Esophagus (tissue), 2 donors: ENCODE measurements around the gene SUGCT. TPM values are rescaled to one million over a fixed set of nuclear protein-coding genes. Genes with fewer than 3 reads are reported as not detected.

Source experiments
- H3K27ac ChIP-seq, 2 donors: one replicate each; pipeline ENCODE4 v1.5.1; 2013; ENCODE audit warnings: low read depth in 2 of 2, mild to moderate bottlenecking in 2 of 2, inconsistent platforms in 1 of 2, low read length in 1 of 2, moderate library complexity in 1 of 2
- H3K27me3 ChIP-seq, 2 donors: one replicate each; pipeline ENCODE4 v1.6.1; 2013; ENCODE audit warnings: low read length in 2 of 2, control low read depth in 1 of 2, mild to moderate bottlenecking in 1 of 2; ENCODE audit not compliant: insufficient read depth in 2 of 2, control insufficient read depth in 1 of 2
- H3K36me3 ChIP-seq, 2 donors: one replicate each; pipeline ENCODE4 v1.6.1; 2013; ENCODE audit warnings: low read length in 1 of 2; ENCODE audit not compliant: control insufficient read depth in 2 of 2, insufficient read depth in 2 of 2
- H3K4me1 ChIP-seq, 2 donors: one replicate each; pipeline ENCODE4 v1.6.1; 2013; ENCODE audit warnings: low read length in 1 of 2; ENCODE audit not compliant: control insufficient read depth in 2 of 2, insufficient read depth in 2 of 2
- H3K4me3 ChIP-seq, 2 donors: one replicate each; pipeline ENCODE4 v1.5.1; 2013; ENCODE audit warnings: low read length in 2 of 2, mild to moderate bottlenecking in 2 of 2, low read depth in 1 of 2, moderate library complexity in 1 of 2
- H3K9me3 ChIP-seq, 2 donors: one replicate each; pipeline ENCODE4 v1.6.1; 2013; ENCODE audit warnings: mild to moderate bottlenecking in 2 of 2, low read depth in 1 of 2, low read length in 1 of 2, moderate library complexity in 1 of 2; ENCODE audit not compliant: control insufficient read depth in 2 of 2, insufficient read depth in 1 of 2
- WGBS, 2 donors: extraction: QIAGEN DNeasy Blood & Tissue Kit; methylation state at CpG; one replicate each; pipeline ENCODE4 v1.1.7; 2013; 5-methylcytosine and 5-hydroxymethylcytosine counted together
- polyA plus RNA-seq, 2 donors: library from polyadenylated mRNA; stranded (reverse); fragments of 200-250 nt; gene quantifications; one replicate each; pipeline ENCODE4 v1.2.3, GENCODE V29; 2013
- donor health status: healthy with polysubstance abuse.
- donor health status: Bipolar disorder and iron deficiency.

The SUGCT gene
- polyA plus RNA-seq, 2 donors, result 1.7 to 2.3 TPM

- Histone ChIP-seq H3K36me3 (no peaks in the 10 kb centered on the region), H3K4me1 (peaks cover 0 to 4% of the 10 kb centered on the region in 2 donors), H3K9me3 (no peaks in the 10 kb centered on the region), H3K4me3 (no peak overlapping the region), H3K27me3 (no peaks in the 10 kb centered on the region), H3K27ac (no peak overlapping the region)
- 86 to 94% methylated on average over 3 of the region's 3 CpGs for WGBS, 2 donors
Measured at GRCh38 chr7:40848541-40849221, 713.9 kb downstream of the SUGCT start.

- no peaks in the 10 kb centered on the region for H3K4me1 ChIP-seq
- no peaks in the 10 kb centered on the region for H3K27me3 ChIP-seq
- no peak overlapping the region for H3K4me3 ChIP-seq
- 79 to 84% methylated on average over 3 of the region's 3 CpGs for WGBS, 2 donors
- H3K27ac ChIP-seq, result no peak overlapping the region
- H3K9me3 ChIP-seq, result no peaks in the 10 kb centered on the region
- no peaks in the 10 kb centered on the region for H3K36me3 ChIP-seq
Measured at GRCh38 chr7:40850017-40850416, 715.2 kb downstream of the SUGCT start.

- Histone ChIP-seq H3K4me3 (no peak overlapping the region), H3K9me3 (no peaks in the 10 kb centered on the region), H3K36me3 (no peaks in the 10 kb centered on the region), H3K27me3 (no peaks in the 10 kb centered on the region), H3K27ac (no peak overlapping the region), H3K4me1 (no peaks in the 10 kb centered on the region)
- 82 to 92% methylated on average over 3 of the region's 3 CpGs for WGBS, 2 donors
Measured at GRCh38 chr7:40851001-40851400, 716.2 kb downstream of the SUGCT start.

GRCh38 chr7:40859076-40859475 is 724.3 kb downstream of the SUGCT start:
- Histone ChIP-seq H3K36me3 (no peaks in the 10 kb centered on the region), H3K9me3 (no peaks in the 10 kb centered on the region), H3K27me3 (no peaks in the 10 kb centered on the region), H3K27ac (no peak overlapping the region), H3K4me3 (no peak overlapping the region), H3K4me1 (no peaks in the 10 kb centered on the region)
- WGBS, 2 donors, result 77 to 87% methylated on average over 2 of the region's 2 CpGs

DNA sequence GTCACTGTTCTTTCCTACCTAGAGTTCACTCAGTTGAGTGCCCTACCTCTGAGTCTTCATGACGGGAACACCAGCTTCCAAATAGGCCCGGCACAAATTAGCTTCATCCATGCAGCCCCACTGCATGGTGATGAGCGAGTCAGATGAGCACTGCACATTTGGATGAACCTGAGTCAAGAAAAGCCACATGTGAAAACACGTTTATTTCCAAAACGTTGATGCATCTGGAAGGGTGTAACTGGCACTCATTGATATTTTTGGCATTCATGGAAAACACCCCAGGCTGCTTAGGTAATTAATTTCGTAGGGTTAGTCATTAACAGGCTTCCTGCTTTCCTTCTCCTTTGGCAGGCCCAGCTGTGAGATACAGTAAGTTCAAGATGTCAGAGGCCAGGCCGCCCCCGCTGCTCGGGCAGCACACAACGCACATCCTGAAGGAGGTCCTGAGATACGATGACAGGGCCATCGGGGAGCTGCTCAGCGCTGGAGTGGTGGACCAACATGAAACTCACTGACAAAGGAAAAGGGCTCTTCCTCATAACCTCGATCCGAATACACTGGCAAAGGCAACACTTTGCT is 725.2 kb downstream of the SUGCT start:
- no peaks in the 10 kb centered on the region for H3K9me3 ChIP-seq
- no peaks in the 10 kb centered on the region for H3K36me3 ChIP-seq
- peak overlapping the region in 1 of 2 donors; percentile 9 for H3K27ac ChIP-seq
- 49 to 73% methylated on average over 15 of the region's 15 CpGs for WGBS, 2 donors
- H3K27me3 ChIP-seq, result no peaks in the 10 kb centered on the region
- no peaks in the 10 kb centered on the region for H3K4me1 ChIP-seq
- H3K4me3 ChIP-seq, result no peak overlapping the region

DNA sequence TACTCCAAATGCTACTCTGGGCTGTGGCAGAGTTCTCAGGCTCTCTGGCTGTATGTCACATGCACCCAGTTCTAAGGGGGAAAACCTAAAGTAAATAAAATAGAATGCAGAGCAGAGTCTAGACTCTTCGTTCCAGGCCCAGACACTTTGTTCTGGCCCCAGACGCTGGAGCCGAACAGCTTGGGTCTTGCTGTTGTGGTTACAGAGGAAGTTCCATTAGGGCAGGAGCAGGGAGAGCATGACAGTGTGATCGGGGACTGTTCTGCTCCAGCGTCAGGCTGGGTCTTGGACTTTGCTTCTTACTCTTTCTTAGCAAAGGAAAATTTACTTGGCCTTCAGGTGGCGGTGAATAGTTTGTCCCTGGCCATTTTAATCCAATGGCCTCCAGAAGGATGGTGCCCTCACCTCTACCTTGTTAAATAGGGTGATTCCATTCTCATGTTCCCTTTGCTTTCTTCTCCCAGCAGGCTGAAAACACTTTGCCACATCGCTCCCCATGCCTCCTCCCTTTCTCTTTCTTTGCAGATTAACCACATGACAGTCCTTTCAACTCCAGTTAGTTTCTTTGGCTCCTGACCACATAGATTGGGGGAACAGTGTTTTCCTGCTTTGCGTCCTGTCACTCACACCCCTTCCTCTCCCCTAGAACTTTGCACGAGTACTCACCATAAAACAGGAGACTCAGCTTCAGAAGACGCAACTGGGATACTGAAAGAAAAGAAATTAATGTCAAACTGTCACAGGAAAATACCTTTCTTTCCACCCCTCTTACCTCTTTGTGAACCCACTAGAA is 730.8 kb downstream of the SUGCT start:
- Histone ChIP-seq H3K27me3 (no peaks in the 10 kb centered on the region), H3K27ac (no peak overlapping the region), H3K4me3 (no peak overlapping the region), H3K9me3 (no peaks in the 10 kb centered on the region), H3K4me1 (no peaks in the 10 kb centered on the region), H3K36me3 (no peaks in the 10 kb centered on the region)
- 86 to 91% methylated on average over 10 of the region's 10 CpGs for WGBS, 2 donors

DNA sequence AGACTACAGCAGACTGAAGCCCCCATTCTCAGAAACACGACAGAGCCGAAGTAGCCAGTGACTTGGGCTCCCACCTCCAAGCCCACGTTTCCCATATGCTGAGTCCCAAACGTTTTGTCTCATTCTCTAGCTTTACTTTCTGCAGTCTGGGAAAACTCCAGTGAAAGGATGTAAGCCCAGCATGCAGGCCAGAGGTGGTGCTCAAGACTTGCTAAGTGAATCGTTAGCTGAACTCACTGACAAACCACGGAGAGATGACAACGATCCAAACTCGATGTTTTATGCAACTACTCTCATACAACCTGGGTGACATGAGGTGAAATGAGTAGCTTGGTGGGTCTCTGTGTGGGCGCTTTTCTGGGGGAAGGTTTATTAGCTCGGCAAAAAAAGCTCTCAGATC is 731.8 kb downstream of the SUGCT start:
- Histone ChIP-seq H3K27me3 (no peaks in the 10 kb centered on the region), H3K4me3 (no peak overlapping the region), H3K9me3 (no peaks in the 10 kb centered on the region), H3K27ac (no peak overlapping the region), H3K4me1 (no peaks in the 10 kb centered on the region), H3K36me3 (no peaks in the 10 kb centered on the region)
- WGBS, 2 donors, result 75 to 80% methylated on average over 10 of the region's 10 CpGs

DNA sequence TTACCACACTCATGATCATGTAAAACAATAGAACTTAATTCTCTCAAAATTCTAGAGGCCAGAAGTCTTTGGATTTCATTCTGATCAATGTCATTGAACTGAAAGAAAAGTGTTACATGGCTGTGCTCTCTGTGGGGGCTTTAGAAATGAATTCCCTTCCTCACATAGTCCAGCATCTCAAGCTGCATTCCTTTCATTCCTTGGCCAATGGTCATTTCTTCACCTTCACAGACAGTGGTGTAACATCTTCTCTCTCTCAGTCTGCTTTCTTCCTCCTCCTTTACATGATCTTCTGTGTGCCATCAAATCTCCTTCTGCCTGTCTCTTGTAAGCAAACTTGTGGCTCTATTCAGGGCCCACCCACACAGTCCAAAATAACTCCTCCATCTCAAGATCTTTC is 735.3 kb downstream of the SUGCT start:
- Histone ChIP-seq H3K36me3 (no peaks in the 10 kb centered on the region), H3K9me3 (no peaks in the 10 kb centered on the region), H3K4me1 (no peaks in the 10 kb centered on the region), H3K27me3 (no peaks in the 10 kb centered on the region), H3K27ac (no peak overlapping the region), H3K4me3 (no peak overlapping the region)

- 84 to 89% methylated on average over 3 of the region's 3 CpGs for WGBS, 2 donors
- H3K4me3 ChIP-seq, result no peak overlapping the region
- H3K27ac ChIP-seq, result no peak overlapping the region
- no peaks in the 10 kb centered on the region for H3K36me3 ChIP-seq
- no peaks in the 10 kb centered on the region for H3K9me3 ChIP-seq
- no peaks in the 10 kb centered on the region for H3K27me3 ChIP-seq
- no peaks in the 10 kb centered on the region for H3K4me1 ChIP-seq
Measured at GRCh38 chr7:40873248-40873647, 738.4 kb downstream of the SUGCT start.
